Left lobe of liver (tissue), 2 donors: ENCODE results near the gene ERF. TPM values are rescaled to one million over a fixed set of nuclear protein-coding genes. Genes with fewer than 3 reads are reported as not detected.
A peak's percentile ranks its signal among the peaks of the same experiment; 100 is the strongest.

Experiments used
- ATAC-seq: fragments of 200-7000 bp; cut with Tn5 transposase; one replicate; pipeline ENCODE4 v1.9.1; 2020; ENCODE audit warnings: mild to moderate bottlenecking, moderate library complexity
- DNase-seq: peaks from one replicate; pipeline ENCODE4 v3.0.0-alpha.2; 2020; ENCODE audit warnings: low spot score
- total RNA-seq: library from RNA; stranded (reverse); gene quantifications from one replicate; pipeline ENCODE4 v1.2.1, GENCODE V29; 2021
- donor health status: DM: no; HTN: no; CAD: no; lungs with moderate emphysema.
- donor health status: DM: no; HTN: yes; CAD: no.

The ERF gene
- total RNA-seq, 1 donor from 2014 or later: 35.9 TPM

GRCh38 chr19:42219812-42220750 is 34.8 kb downstream of the ERF start, which contains the start of gene ZNF526:
Gene ZNF526, plus strand, starts transcription at chr19:42220312. Its CDS starts 4,092 bp downstream, at chr19:42224404.
- ATAC-seq (peak; percentile 85), DNase-seq (peak; percentile 98)

GRCh38 chr19:42217520-42218437 is 37.1 kb downstream of the ERF start, which contains the start of gene DEDD2:
Gene DEDD2, minus strand, starts transcription at chr19:42217677. Its CDS starts 670 bp downstream, at chr19:42217007.
- DNase-seq (peak; percentile 99), ATAC-seq (peak; percentile 72)

GRCh38 chr19:42216653-42217519 is 38.0 kb downstream of the ERF start:
- ATAC-seq (peak; percentile 39), DNase-seq (peak; percentile 69)

- ATAC-seq (no peak), DNase-seq (no peak)
Observed at GRCh38 chr19:42214810-42215485, 40.0 kb downstream of the ERF start.

- no peak for DNase-seq
- ATAC-seq: no peak
Observed at GRCh38 chr19:42212886-42213285, 42.0 kb downstream of the ERF start.

GRCh38 chr19:42208612-42209011 is 46.3 kb downstream of the ERF start:
- ATAC-seq (no peak), DNase-seq (no peak)

GRCh38 chr19:42207767-42208271 is 47.1 kb downstream of the ERF start:
- DNase-seq (no peak), ATAC-seq (no peak)

GRCh38 chr19:42206871-42207755 is 47.8 kb downstream of the ERF start:
- ATAC-seq (no peak), DNase-seq (no peak)

- ATAC-seq (no peak), DNase-seq (no peak)
Observed at GRCh38 chr19:42204664-42205063, 50.3 kb downstream of the ERF start.

- ATAC-seq: no peak
- DNase-seq: no peak
Observed at GRCh38 chr19:42203700-42204099, 51.2 kb downstream of the ERF start.

GRCh38 chr19:42202290-42202880 is 52.5 kb downstream of the ERF start:
- DNase-seq (no peak), ATAC-seq (no peak)

GRCh38 chr19:42201489-42202289 is 53.2 kb downstream of the ERF start:
- DNase-seq (no peak), ATAC-seq (peak; percentile 46)

GRCh38 chr19:42200116-42200715 is 54.7 kb downstream of the ERF start:
- DNase-seq (no peak), ATAC-seq (no peak)

- peak; percentile 43 for ATAC-seq
- no peak for DNase-seq
Observed at GRCh38 chr19:42199440-42200115, 55.4 kb downstream of the ERF start.

- ATAC-seq (peak; percentile 7), DNase-seq (no peak)
Observed at GRCh38 chr19:42198676-42199439, 56.1 kb downstream of the ERF start.
